Measurements from ENCODE around the gene SYNM. TPM values are rescaled to one million over a fixed set of nuclear protein-coding genes. Genes with fewer than 3 reads are reported as not detected.
"Not testable (repeated sequence)": the region's sequence is repeated elsewhere in the genome, so short reads cannot be mapped to it uniquely, and the experiment has no call there.

SYNM gene
- total and polyA plus RNA-seq, 2 experiments from 2014 or later, result 0.74 to 3.5 TPM

DNA sequence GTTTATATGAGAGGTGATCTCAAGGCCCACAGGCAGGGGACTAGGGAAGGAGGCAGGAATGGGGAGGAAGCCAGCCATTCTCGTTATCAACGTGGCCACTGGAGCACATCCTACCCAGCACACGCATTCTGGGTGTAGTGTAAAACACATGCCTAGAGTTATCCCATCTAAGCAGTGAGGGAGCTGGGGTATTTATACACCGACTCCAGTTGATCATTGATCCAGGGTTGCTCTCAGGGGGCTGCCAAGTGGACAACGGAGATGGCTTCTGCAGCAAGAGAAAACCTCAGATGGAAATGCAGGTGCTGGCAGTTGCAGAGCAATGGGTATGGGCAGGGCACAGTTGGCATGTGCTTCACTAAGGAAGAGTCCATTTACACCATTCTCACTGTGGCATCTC lies 30.4 kb upstream of the SYNM start (continued):
- TF ChIP-seq, protein P1, sequence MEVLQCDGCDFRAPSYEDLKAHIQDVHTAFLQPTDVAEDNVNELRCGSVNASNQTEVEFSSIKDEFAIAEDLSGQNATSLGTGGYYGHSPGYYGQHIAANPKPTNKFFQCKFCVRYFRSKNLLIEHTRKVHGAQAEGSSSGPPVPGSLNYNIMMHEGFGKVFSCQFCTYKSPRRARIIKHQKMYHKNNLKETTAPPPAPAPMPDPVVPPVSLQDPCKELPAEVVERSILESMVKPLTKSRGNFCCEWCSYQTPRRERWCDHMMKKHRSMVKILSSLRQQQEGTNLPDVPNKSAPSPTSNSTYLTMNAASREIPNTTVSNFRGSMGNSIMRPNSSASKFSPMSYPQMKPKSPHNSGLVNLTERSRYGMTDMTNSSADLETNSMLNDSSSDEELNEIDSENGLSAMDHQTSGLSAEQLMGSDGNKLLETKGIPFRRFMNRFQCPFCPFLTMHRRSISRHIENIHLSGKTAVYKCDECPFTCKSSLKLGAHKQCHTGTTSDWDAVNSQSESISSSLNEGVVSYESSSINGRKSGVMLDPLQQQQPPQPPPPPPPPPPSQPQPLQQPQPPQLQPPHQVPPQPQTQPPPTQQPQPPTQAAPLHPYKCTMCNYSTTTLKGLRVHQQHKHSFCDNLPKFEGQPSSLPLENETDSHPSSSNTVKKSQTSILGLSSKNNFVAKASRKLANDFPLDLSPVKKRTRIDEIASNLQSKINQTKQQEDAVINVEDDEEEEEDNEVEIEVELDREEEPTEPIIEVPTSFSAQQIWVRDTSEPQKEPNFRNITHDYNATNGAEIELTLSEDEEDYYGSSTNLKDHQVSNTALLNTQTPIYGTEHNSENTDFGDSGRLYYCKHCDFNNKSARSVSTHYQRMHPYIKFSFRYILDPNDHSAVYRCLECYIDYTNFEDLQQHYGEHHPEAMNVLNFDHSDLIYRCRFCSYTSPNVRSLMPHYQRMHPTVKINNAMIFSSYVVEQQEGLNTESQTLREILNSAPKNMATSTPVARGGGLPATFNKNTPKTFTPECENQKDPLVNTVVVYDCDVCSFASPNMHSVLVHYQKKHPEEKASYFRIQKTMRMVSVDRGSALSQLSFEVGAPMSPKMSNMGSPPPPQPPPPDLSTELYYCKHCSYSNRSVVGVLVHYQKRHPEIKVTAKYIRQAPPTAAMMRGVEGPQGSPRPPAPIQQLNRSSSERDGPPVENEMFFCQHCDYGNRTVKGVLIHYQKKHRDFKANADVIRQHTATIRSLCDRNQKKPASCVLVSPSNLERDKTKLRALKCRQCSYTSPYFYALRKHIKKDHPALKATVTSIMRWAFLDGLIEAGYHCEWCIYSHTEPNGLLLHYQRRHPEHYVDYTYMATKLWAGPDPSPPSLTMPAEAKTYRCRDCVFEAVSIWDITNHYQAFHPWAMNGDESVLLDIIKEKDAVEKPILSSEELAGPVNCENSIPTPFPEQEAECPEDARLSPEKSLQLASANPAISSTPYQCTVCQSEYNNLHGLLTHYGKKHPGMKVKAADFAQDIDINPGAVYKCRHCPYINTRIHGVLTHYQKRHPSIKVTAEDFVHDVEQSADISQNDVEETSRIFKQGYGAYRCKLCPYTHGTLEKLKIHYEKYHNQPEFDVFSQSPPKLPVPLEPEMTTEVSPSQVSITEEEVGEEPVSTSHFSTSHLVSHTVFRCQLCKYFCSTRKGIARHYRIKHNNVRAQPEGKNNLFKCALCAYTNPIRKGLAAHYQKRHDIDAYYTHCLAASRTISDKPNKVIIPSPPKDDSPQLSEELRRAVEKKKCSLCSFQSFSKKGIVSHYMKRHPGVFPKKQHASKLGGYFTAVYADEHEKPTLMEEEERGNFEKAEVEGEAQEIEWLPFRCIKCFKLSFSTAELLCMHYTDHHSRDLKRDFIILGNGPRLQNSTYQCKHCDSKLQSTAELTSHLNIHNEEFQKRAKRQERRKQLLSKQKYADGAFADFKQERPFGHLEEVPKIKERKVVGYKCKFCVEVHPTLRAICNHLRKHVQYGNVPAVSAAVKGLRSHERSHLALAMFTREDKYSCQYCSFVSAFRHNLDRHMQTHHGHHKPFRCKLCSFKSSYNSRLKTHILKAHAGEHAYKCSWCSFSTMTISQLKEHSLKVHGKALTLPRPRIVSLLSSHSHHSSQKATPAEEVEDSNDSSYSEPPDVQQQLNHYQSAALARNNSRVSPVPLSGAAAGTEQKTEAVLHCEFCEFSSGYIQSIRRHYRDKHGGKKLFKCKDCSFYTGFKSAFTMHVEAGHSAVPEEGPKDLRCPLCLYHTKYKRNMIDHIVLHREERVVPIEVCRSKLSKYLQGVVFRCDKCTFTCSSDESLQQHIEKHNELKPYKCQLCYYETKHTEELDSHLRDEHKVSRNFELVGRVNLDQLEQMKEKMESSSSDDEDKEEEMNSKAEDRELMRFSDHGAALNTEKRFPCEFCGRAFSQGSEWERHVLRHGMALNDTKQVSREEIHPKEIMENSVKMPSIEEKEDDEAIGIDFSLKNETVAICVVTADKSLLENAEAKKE (CRISPR knock-in tag; IDR thresholded peaks at IDR 0.05), result no peak
- TF ChIP-seq, protein P2, sequence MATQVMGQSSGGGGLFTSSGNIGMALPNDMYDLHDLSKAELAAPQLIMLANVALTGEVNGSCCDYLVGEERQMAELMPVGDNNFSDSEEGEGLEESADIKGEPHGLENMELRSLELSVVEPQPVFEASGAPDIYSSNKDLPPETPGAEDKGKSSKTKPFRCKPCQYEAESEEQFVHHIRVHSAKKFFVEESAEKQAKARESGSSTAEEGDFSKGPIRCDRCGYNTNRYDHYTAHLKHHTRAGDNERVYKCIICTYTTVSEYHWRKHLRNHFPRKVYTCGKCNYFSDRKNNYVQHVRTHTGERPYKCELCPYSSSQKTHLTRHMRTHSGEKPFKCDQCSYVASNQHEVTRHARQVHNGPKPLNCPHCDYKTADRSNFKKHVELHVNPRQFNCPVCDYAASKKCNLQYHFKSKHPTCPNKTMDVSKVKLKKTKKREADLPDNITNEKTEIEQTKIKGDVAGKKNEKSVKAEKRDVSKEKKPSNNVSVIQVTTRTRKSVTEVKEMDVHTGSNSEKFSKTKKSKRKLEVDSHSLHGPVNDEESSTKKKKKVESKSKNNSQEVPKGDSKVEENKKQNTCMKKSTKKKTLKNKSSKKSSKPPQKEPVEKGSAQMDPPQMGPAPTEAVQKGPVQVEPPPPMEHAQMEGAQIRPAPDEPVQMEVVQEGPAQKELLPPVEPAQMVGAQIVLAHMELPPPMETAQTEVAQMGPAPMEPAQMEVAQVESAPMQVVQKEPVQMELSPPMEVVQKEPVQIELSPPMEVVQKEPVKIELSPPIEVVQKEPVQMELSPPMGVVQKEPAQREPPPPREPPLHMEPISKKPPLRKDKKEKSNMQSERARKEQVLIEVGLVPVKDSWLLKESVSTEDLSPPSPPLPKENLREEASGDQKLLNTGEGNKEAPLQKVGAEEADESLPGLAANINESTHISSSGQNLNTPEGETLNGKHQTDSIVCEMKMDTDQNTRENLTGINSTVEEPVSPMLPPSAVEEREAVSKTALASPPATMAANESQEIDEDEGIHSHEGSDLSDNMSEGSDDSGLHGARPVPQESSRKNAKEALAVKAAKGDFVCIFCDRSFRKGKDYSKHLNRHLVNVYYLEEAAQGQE (IDR thresholded peaks at IDR 0.05; ENCODE audit: unreplicated experiment), result no peak

DNA sequence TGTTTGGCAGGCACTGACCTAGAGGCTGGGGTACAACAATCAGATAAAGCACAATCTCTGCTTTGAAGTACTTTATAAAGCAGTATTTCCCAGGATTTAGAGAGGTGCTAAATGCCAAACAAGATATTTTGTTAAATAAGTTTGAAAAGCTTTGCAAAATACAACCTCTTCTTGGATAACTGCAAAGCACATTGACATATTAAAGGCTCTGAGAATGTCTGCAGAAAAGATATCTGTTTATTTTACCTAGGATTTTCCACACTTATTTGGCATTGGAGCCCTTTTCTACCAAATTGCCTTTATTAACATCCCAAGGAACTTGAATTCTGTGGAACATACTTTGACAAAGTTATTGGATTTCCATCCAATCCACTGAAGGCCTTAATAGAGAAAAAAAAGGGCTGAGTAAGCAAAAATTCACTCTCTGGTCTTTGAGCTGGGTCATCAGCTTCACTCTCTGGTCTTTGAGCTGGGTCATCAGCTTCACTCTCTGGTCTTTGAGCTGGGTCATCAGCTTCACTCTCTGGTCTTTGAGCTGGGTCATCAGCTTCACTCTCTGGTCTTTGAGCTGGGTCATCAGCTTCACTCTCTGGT lies 29.7 kb upstream of the SYNM start:
- H3K79me2 ChIP-seq (replicated peaks; ENCODE audit: insufficient read depth); H3K4me3 ChIP-seq; H2AFZ ChIP-seq; H4K20me1 ChIP-seq (replicated peaks; ENCODE audit: insufficient read depth); H3K27ac ChIP-seq (ENCODE audit: low read depth); ATAC-seq; H3K36me3 Mint-ChIP-seq (ENCODE audit: low read depth); H3K27me3 Mint-ChIP-seq (ENCODE audit: insufficient read depth, low read depth, poor library complexity); H3K27me3 ChIP-seq (ENCODE audit: insufficient read depth); H3F3A ChIP-seq (replicated peaks; ENCODE audit: low read depth); H3K4me2 ChIP-seq; H3K36me3 ChIP-seq (ENCODE audit: insufficient read depth); H3K27ac Mint-ChIP-seq; DNase-seq (ENCODE audit: low spot score); H3K9me2 ChIP-seq (ENCODE audit: insufficient read depth); H3K9me3 Mint-ChIP-seq; H3K4me3 Mint-ChIP-seq: not testable (repeated sequence)
- peaks cover 11% of the 10 kb centered on the region; the same call in 1 of the 2 replicates for H3K4me1 ChIP-seq (ENCODE audit: insufficient read depth)
- H3K4me1 Mint-ChIP-seq, result peaks cover 12% of the 10 kb centered on the region
